Erythroblast (primary cell): ENCODE measurements around the gene ARPIN.

Experiments
- GATA1 ChIP-seq: IDR thresholded peaks from 2 replicates; pipeline ENCODE4 v1.6.1; 2011; ENCODE audit warnings: low read depth, mild to moderate bottlenecking, control low read depth, low read length, moderate library complexity
- POLR2A ChIP-seq: IDR thresholded peaks from 2 replicates; pipeline ENCODE4 v1.6.1; 2011; ENCODE audit warnings: mild to moderate bottlenecking, low read length

DNA sequence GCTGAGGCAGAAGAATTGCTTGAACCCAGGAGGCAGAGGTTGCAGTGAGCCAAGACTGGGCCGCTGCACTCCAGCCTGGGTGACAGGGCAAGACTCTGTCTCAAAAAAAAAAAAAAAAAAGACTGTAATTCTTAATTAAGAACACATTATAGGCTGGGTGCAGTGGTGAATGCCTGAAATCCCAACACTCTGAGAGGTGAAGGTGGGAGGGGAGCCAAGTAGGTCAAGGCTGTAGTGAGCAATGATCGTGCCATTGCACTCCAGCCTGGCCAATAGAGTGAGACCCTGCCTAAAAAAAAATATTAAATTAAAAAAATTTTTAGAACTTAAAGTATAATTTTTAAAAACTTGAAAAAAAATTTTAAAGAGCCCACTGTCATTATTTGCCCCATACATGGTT lies 13.4 kb upstream of the ARPIN start:
- TF ChIP-seq POLR2A (no peak), GATA1 (no peak)
